Activated naive CD8-positive, alpha-beta T cell treated with anti-CD3 and anti-CD28 coated beads, Interleukin-2, amount 10 ng/mL, durations not matched to agents 7 days and 5 days (primary cell): ENCODE measurements around the gene TTC33. TPM values are rescaled to one million over a fixed set of nuclear protein-coding genes. Genes with fewer than 3 reads are reported as not detected.

ENCODE experiments used
- ATAC-seq: fragments of 150-1000 bp; cut with Tn5 transposase; one replicate; pipeline ENCODE4 v1.10.0; 2021; ENCODE audit warnings: low read depth, moderate library complexity
- POLR2A ChIA-PET: fragments of 350-600 bp; sonication (Branson Sonifier 250); formaldehyde crosslinking; loops from one replicate; lab custom pipeline; 2021; ENCODE audit warnings: antibody characterized with exemption; lab: Charles Lee
- DNase-seq: peaks from one replicate; pipeline ENCODE4 v3.0.0; 2021
- H3K27ac Mint-ChIP-seq: one replicate; pipeline ENCODE4 v1.8.0; 2022; ENCODE audit warnings: mild to moderate bottlenecking, mixed read lengths
- H3K27me3 Mint-ChIP-seq: one replicate; pipeline ENCODE4 v1.8.0; 2022; ENCODE audit warnings: mild to moderate bottlenecking, moderate library complexity, mixed read lengths
- H3K36me3 Mint-ChIP-seq: one replicate; pipeline ENCODE4 v1.8.0; 2021; ENCODE audit warnings: mild to moderate bottlenecking, mixed read lengths
- H3K4me1 Mint-ChIP-seq: one replicate; pipeline ENCODE4 v1.8.0; 2021; ENCODE audit warnings: mixed read lengths
- H3K4me3 Mint-ChIP-seq: one replicate; pipeline ENCODE4 v1.8.0; 2022; ENCODE audit warnings: mild to moderate bottlenecking, moderate library complexity, mixed read lengths
- H3K9me3 Mint-ChIP-seq: one replicate; pipeline ENCODE4 v1.8.0; 2021; ENCODE audit warnings: mixed read lengths
- total RNA-seq, 2 experiments: library from RNA; stranded (reverse); gene quantifications; one replicate each; pipeline ENCODE4 v1.2.3, GENCODE V29; 2021

TTC33 gene
- total RNA-seq, 2 experiments from 2014 or later: 12.2 to 14.8 TPM

- no peak for ATAC-seq
- POLR2A ChIA-PET: no interaction called here
- H3K27me3 Mint-ChIP-seq: no peaks in the 10 kb centered on the region
- H3K4me3 Mint-ChIP-seq: peak overlapping the region; percentile 12
- H3K4me1 Mint-ChIP-seq: peaks cover 58% of the 10 kb centered on the region
- no peaks in the 10 kb centered on the region for H3K9me3 Mint-ChIP-seq
- no peak for DNase-seq
- H3K36me3 Mint-ChIP-seq: peaks cover 70% of the 10 kb centered on the region
- peak overlapping the region; percentile 48 for H3K27ac Mint-ChIP-seq
These were observed 65.5 kb downstream of the TTC33 start for GRCh38 chr5:40690267-40690666.

DNA sequence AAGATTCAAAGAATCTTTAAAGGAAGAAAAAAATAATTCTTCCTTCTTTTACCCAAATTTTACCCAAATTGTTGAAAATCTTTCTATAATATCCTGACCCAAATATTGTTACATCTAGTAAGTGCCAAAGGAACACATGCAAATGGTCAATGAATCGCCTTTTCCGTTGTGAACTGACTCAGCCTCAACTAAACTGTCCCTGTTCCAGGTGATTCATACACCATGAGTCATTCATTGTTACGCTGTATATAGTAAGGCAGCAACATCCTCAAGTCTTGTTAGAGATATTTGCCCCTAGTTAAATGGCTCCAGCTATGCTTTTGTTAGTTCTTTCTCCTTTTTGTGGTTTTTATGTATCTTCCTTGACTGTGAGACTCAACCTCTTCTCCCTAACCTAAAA is 66.3 kb downstream of the TTC33 start:
- DNase-seq (no peak), ATAC-seq (peak; percentile 51)
- Mint-ChIP-seq H3K9me3 (no peaks in the 10 kb centered on the region), H3K36me3 (peaks cover 68% of the 10 kb centered on the region), H3K4me1 (peaks cover 62% of the 10 kb centered on the region), H3K27me3 (no peaks in the 10 kb centered on the region), H3K27ac (peak overlapping the region; percentile 70), H3K4me3 (peak overlapping the region; percentile 70)
- POLR2A ChIA-PET: no interaction called here

GRCh38 chr5:40688996-40689395 is 66.8 kb downstream of the TTC33 start:
- no peak for DNase-seq
- Mint-ChIP-seq H3K4me1 (peaks cover 66% of the 10 kb centered on the region), H3K27me3 (no peaks in the 10 kb centered on the region), H3K9me3 (no peaks in the 10 kb centered on the region), H3K4me3 (peak overlapping the region; percentile 70), H3K27ac (no peak overlapping the region), H3K36me3 (peaks cover 69% of the 10 kb centered on the region)
- no peak for ATAC-seq
- POLR2A ChIA-PET: interaction anchor here (1.1 kb wide), 1 partner anchor 9 kb away, joined by 3 read pairs; the partner anchor contains the start of gene PTGER4

GRCh38 chr5:40688127-40688761 is 67.5 kb downstream of the TTC33 start:
- Mint-ChIP-seq H3K27me3 (no peaks in the 10 kb centered on the region), H3K9me3 (no peaks in the 10 kb centered on the region), H3K4me1 (peaks cover 70% of the 10 kb centered on the region), H3K27ac (peak overlapping the region; percentile 80), H3K36me3 (peaks cover 72% of the 10 kb centered on the region), H3K4me3 (peak overlapping the region; percentile 87)
- POLR2A ChIA-PET: interaction anchor here (1.1 kb wide), 1 partner anchor 9 kb away, joined by 3 read pairs; the partner anchor contains the start of gene PTGER4
- DNase-seq: peak; percentile 76
- peak; percentile 70 for ATAC-seq

- peak overlapping the region; percentile 80 for H3K27ac Mint-ChIP-seq
- H3K4me1 Mint-ChIP-seq: peaks cover 70% of the 10 kb centered on the region
- H3K36me3 Mint-ChIP-seq: peaks cover 78% of the 10 kb centered on the region
- ATAC-seq (peak; percentile 33), DNase-seq (no peak)
- H3K4me3 Mint-ChIP-seq: peak overlapping the region; percentile 87
- H3K27me3 Mint-ChIP-seq: no peaks in the 10 kb centered on the region
- POLR2A ChIA-PET: interaction anchor here (1.4 kb wide), 1 partner anchor 250 kb away, joined by 4 read pairs; no protein-coding TSS in a partner anchor
- no peaks in the 10 kb centered on the region for H3K9me3 Mint-ChIP-seq
These were observed 68.4 kb downstream of the TTC33 start for GRCh38 chr5:40687321-40687720.

DNA sequence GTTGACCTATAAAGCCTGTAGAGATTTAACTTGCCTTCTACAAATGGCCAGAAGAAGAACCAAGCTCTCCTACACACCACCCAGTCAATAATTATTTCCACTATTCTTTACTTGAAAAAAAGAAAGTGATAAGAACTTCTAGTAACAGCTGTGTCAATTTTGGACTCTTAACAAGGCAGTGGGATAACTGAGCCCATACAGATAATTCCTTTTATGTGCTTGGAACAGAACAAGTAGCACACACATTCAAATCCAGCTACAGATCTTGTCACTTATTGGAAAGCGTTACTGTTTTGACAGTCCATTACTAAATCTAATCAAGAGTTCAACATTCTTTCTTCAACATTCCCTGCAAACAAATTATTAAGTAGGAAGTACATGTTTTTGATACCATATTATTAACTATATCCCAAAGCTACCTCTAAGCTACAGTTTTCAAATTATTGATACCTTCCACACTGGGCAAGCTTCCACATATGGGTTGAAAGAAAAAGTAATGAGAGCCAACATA is 69.7 kb downstream of the TTC33 start:
- ATAC-seq (no peak), DNase-seq (no peak)
- Mint-ChIP-seq H3K4me3 (peak overlapping the region; percentile 87), H3K4me1 (peaks cover 61% of the 10 kb centered on the region), H3K27me3 (no peaks in the 10 kb centered on the region), H3K9me3 (no peaks in the 10 kb centered on the region), H3K36me3 (peaks cover 78% of the 10 kb centered on the region), H3K27ac (peak overlapping the region; percentile 72)
- POLR2A ChIA-PET: interaction anchor here (1.4 to 1.6 kb wide), 2 partner anchors 249 to 300 kb away, joined by 4 to 10 read pairs; no protein-coding TSS in a partner anchor

DNA sequence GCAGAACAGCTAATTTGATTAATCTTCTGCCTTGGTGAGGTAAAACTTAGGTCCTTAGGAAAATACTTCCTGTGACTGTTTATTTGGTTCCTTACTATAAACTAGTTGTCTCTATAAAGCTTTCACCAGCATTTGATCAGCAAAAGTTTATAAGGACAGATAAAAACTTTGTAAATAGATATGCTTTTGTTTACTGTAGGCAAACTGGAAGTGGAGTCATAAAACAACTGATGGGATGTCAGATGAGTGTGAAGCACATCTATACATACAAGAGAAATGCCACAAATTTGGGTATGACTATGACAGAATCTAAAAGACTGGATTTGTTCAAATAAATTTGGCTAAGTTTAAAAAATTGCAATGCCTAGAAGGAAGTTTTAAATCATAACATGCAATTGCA is 70.6 kb downstream of the TTC33 start:
- no peaks in the 10 kb centered on the region for H3K27me3 Mint-ChIP-seq
- ATAC-seq: no peak
- H3K4me1 Mint-ChIP-seq: peaks cover 56% of the 10 kb centered on the region
- H3K4me3 Mint-ChIP-seq: peak overlapping the region; percentile 87
- no peaks in the 10 kb centered on the region for H3K9me3 Mint-ChIP-seq
- DNase-seq: no peak
- peak overlapping the region; percentile 72 for H3K27ac Mint-ChIP-seq
- H3K36me3 Mint-ChIP-seq: peaks cover 79% of the 10 kb centered on the region
- POLR2A ChIA-PET: interaction anchor here (1.6 kb wide), 1 partner anchor 299 kb away, joined by 10 read pairs; no protein-coding TSS in a partner anchor

DNA sequence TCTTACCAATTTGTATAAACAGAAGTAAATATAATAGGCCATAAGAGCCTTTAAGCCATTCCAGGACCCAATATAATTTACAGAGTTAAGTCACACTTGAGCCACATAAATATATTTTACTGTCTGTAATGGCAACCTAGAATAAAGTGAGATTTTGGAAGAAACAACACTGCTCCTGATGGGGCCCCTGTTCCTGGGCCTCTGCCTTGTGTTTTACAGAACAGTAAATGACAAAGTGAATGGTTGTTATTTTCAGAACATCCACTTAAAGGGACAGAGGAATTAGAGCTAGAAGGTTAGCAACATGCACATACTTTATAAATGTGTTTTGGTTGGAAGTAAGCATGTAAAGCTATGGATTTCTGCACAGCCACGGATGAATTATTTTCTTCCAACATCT is 72.5 kb downstream of the TTC33 start:
- peaks cover 45% of the 10 kb centered on the region for H3K4me1 Mint-ChIP-seq
- peaks cover 74% of the 10 kb centered on the region for H3K36me3 Mint-ChIP-seq
- peak overlapping the region; percentile 94 for H3K27ac Mint-ChIP-seq
- peak overlapping the region; percentile 95 for H3K4me3 Mint-ChIP-seq
- POLR2A ChIA-PET: interaction anchor here (0.9 to 5.8 kb wide), 5 partner anchors 30 to 294 kb away, joined by 3 to 83 read pairs (median 3); no protein-coding TSS in a partner anchor
- ATAC-seq (no peak), DNase-seq (no peak)
- no peaks in the 10 kb centered on the region for H3K27me3 Mint-ChIP-seq
- H3K9me3 Mint-ChIP-seq: no peaks in the 10 kb centered on the region

- H3K4me1 Mint-ChIP-seq: peaks cover 39% of the 10 kb centered on the region
- H3K27ac Mint-ChIP-seq: peak overlapping the region; percentile 94
- ATAC-seq (no peak), DNase-seq (no peak)
- H3K27me3 Mint-ChIP-seq: no peaks in the 10 kb centered on the region
- peaks cover 66% of the 10 kb centered on the region for H3K36me3 Mint-ChIP-seq
- no peaks in the 10 kb centered on the region for H3K9me3 Mint-ChIP-seq
- POLR2A ChIA-PET: interaction anchor here (1.1 to 5.8 kb wide), 5 partner anchors 29 to 298 kb away, joined by 4 to 83 read pairs (median 5); partner anchors contain the start of gene PRKAA1
- peak overlapping the region; percentile 95 for H3K4me3 Mint-ChIP-seq
These were observed 73.4 kb downstream of the TTC33 start for GRCh38 chr5:40682154-40683017.

DNA sequence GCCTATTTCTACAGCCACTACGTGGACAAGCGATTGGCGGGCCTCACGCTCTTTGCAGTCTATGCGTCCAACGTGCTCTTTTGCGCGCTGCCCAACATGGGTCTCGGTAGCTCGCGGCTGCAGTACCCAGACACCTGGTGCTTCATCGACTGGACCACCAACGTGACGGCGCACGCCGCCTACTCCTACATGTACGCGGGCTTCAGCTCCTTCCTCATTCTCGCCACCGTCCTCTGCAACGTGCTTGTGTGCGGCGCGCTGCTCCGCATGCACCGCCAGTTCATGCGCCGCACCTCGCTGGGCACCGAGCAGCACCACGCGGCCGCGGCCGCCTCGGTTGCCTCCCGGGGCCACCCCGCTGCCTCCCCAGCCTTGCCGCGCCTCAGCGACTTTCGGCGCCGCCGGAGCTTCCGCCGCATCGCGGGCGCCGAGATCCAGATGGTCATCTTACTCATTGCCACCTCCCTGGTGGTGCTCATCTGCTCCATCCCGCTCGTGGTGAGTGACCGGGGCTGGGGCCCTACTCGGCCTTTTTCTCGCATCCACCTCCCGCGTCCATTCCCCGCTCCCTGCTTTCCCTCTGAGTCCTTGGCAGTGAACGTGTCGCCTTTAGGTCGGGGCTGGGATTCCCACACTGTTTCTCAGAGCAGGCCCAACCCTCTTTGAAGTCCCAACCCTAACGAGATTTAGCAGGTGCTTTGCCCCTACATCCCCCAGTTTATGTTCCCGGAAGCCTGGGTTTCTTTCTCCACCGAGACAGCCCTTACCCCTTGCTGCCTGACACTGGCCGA is 74.2 kb downstream of the TTC33 start:
- peak overlapping the region; percentile 94 for H3K27ac Mint-ChIP-seq
- H3K9me3 Mint-ChIP-seq: no peaks in the 10 kb centered on the region
- no peaks in the 10 kb centered on the region for H3K27me3 Mint-ChIP-seq
- DNase-seq: peak; percentile 73
- peak overlapping the region; percentile 95 for H3K4me3 Mint-ChIP-seq
- POLR2A ChIA-PET: interaction anchor here (1.1 to 5.8 kb wide), 11 partner anchors 28 to 297 kb away, joined by 4 to 83 read pairs (median 8); partner anchors contain the start of gene PRKAA1
- peaks cover 41% of the 10 kb centered on the region for H3K4me1 Mint-ChIP-seq
- ATAC-seq: no peak
- peaks cover 59% of the 10 kb centered on the region for H3K36me3 Mint-ChIP-seq

GRCh38 chr5:40680741-40681362 is 74.9 kb downstream of the TTC33 start:
- no peaks in the 10 kb centered on the region for H3K9me3 Mint-ChIP-seq
- POLR2A ChIA-PET: interaction anchor here (1.0 to 5.8 kb wide), 15 partner anchors 22 to 475 kb away, joined by 3 to 83 read pairs (median 5); partner anchors contain the start of gene PRKAA1
- H3K4me1 Mint-ChIP-seq: peaks cover 40% of the 10 kb centered on the region
- no peaks in the 10 kb centered on the region for H3K27me3 Mint-ChIP-seq
- H3K27ac Mint-ChIP-seq: peak overlapping the region; percentile 94
- peak overlapping the region; percentile 95 for H3K4me3 Mint-ChIP-seq
- DNase-seq (peak; percentile 70), ATAC-seq (no peak)
- peaks cover 52% of the 10 kb centered on the region for H3K36me3 Mint-ChIP-seq
